Type B pancreatic cell (in vitro differentiated cells): ENCODE measurements around the gene MISP. TPM values are rescaled to one million over a fixed set of nuclear protein-coding genes. Genes with fewer than 3 reads are reported as not detected.

Experiments
- DNase-seq: peaks from one replicate; pipeline ENCODE4 v3.0.0; 2021; ENCODE audit warnings: mixed read lengths; ENCODE audit not compliant: unreplicated experiment; ENCODE audit errors: extremely low spot score
- H3K27ac Mint-ChIP-seq: 2 replicates; pipeline ENCODE4 v1.8.0; 2021; ENCODE audit warnings: mild to moderate bottlenecking, mixed read lengths
- H3K27me3 Mint-ChIP-seq: 2 replicates; pipeline ENCODE4 v1.8.0; 2021; ENCODE audit warnings: mixed read lengths
- H3K36me3 Mint-ChIP-seq: 2 replicates; pipeline ENCODE4 v1.8.0; 2021; ENCODE audit warnings: mixed read lengths
- H3K4me1 Mint-ChIP-seq: one replicate; pipeline ENCODE4 v1.8.0; 2021; ENCODE audit warnings: mixed read lengths; ENCODE audit not compliant: unreplicated experiment
- H3K4me3 Mint-ChIP-seq: 2 replicates; pipeline ENCODE4 v1.8.0; 2021; ENCODE audit warnings: mild to moderate bottlenecking, mixed read lengths
- H3K9me3 Mint-ChIP-seq: 2 replicates; pipeline ENCODE4 v1.8.0; 2021; ENCODE audit warnings: mixed read lengths
- total RNA-seq: library from RNA; stranded (reverse); gene quantifications from 2 replicates; pipeline ENCODE4 v1.2.1, GENCODE V29; 2021; ENCODE audit warnings: low replicate concordance
- TF ChIP-seq, protein P1 (sequence below): fragments of 200-600 bp; sonication (generic); conservative IDR thresholded peaks from 2 replicates; pipeline ENCODE4 v1.5.0; 2021; ENCODE audit warnings: antibody characterized with exemption, mild to moderate bottlenecking

Gene MISP
- total RNA-seq, 1 donor from 2014 or later = 9.4 TPM

DNA sequence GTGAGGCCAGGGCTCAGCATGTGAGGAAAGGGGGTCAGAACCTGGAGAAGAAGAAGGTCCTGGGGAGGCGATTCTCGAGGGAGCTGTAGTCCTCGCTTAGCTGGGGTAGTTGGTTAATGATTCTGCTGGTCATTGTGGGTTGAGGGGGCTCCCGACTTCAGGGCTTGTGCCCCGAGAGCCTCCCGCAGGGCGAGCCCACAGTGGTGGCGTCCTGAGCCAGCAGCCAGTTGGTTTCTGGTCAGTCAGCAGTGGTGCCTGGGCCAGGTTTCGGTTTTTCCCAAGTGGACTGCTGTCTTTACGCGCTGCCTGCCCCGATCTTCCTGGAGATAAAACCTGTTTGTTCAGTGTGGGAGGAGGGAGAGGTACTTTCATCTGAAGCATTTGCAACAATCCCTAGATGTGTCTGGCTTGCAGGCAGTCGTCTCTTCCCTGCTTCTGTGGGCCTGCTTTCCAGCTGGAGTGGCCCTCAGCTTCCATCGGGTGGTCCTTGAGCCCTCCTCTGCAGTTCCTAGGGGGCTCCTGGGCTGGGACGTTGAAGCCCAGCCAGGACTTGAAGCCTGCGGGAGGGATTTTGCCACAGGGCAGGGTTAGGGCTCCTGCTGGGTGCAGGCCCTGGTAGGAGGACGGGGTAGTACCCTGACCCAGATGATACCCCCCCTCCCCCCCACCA is 49.6 kb downstream of the MISP start:
- peak overlapping the region; percentile 95 for H3K4me3 Mint-ChIP-seq
- peaks cover 6% of the 10 kb centered on the region for H3K27me3 Mint-ChIP-seq
- peaks cover 33% of the 10 kb centered on the region for H3K4me1 Mint-ChIP-seq
- H3K27ac Mint-ChIP-seq = peak overlapping the region; percentile 98
- TF ChIP-seq, protein P1, sequence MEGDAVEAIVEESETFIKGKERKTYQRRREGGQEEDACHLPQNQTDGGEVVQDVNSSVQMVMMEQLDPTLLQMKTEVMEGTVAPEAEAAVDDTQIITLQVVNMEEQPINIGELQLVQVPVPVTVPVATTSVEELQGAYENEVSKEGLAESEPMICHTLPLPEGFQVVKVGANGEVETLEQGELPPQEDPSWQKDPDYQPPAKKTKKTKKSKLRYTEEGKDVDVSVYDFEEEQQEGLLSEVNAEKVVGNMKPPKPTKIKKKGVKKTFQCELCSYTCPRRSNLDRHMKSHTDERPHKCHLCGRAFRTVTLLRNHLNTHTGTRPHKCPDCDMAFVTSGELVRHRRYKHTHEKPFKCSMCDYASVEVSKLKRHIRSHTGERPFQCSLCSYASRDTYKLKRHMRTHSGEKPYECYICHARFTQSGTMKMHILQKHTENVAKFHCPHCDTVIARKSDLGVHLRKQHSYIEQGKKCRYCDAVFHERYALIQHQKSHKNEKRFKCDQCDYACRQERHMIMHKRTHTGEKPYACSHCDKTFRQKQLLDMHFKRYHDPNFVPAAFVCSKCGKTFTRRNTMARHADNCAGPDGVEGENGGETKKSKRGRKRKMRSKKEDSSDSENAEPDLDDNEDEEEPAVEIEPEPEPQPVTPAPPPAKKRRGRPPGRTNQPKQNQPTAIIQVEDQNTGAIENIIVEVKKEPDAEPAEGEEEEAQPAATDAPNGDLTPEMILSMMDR = no peak
- peaks cover 19% of the 10 kb centered on the region for H3K36me3 Mint-ChIP-seq
- DNase-seq = no peak
- H3K9me3 Mint-ChIP-seq = no peaks in the 10 kb centered on the region

DNA sequence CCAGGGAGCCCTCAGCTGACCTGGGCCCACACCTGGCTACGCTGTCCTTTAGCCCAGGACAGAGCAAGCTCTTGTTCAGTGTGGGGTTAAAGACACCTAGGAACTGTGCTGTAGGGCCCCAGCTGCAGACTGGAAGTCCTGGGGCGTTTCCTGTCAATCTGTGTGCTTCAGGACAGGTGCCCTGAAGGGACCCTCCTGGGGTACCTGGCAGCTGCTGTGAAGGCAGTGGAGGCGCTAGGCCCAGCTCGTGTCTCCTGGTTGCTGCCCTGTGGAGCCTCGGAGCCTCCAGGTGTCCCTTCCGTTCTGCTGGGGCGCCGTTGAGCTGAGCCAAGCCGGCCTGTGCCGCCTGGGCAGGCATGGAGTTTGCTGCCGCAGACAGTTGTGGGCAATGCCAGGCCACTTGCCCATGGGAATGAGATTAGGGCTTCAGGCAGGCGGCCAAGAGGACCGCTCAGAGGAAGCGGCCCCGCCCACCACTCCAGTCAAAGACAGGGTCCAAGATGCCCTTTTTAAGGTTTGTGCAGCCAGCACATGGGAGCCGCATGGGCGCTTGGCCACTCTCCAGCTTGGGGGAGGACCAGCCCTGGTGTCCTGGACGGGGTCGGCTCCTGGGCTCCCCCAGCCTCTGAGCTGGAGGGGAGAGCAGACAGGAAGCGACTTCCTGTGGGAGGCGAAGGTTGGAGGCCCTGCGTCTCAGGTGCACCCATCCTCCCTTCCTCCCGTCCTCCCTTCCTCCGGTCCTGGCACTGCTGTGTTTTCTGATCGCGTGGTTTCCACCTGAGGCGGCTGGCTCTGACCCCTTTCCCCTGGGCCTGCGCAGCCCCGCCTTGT is 50.3 kb downstream of the MISP start:
- Mint-ChIP-seq H3K27me3 (peaks cover 6% of the 10 kb centered on the region), H3K27ac (peak overlapping the region; percentile 46), H3K4me1 (peaks cover 33% of the 10 kb centered on the region), H3K4me3 (peak overlapping the region; percentile 74), H3K36me3 (peaks cover 19% of the 10 kb centered on the region), H3K9me3 (no peaks in the 10 kb centered on the region)
- no peak for DNase-seq
- TF ChIP-seq, protein P1 = no peak

DNA sequence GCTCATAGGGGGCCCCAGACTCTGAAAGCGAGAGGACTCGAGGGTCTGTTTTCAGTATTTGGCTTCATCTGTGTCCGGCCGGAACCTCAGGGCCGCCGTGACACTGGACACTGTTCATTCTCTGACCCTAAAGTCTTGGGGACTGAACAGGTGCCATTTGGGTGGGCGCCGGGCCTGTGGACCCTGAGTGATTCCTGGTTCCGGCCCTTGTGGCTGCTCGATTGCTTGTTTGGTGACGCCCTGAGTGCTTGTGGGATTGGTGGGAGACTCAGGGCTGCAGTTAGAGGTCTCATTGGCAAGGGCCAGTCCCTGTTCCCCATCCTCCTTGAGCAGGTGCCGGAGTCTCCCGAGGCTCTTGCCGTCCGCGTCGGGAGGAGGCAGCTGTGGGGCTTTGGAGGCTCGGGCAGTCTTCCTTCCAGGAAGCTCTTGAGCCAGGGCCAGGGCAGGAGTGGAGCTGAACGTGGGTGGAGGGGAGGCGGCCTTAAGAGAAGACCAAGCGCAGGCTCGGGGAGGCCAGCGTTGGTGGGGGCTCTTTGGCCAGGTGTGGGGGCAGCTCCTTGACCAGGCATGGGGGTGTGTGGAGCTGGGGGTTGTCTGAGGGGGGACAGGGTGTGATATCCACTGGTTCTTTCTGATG is 51.1 kb downstream of the MISP start:
- no peak for DNase-seq
- Mint-ChIP-seq H3K4me1 (peaks cover 29% of the 10 kb centered on the region), H3K27me3 (peaks cover 6% of the 10 kb centered on the region), H3K4me3 (peak overlapping the region; percentile 79), H3K9me3 (no peaks in the 10 kb centered on the region), H3K27ac (peak overlapping the region; percentile 91), H3K36me3 (peaks cover 19% of the 10 kb centered on the region)
- TF ChIP-seq, protein P1 = no peak

DNA sequence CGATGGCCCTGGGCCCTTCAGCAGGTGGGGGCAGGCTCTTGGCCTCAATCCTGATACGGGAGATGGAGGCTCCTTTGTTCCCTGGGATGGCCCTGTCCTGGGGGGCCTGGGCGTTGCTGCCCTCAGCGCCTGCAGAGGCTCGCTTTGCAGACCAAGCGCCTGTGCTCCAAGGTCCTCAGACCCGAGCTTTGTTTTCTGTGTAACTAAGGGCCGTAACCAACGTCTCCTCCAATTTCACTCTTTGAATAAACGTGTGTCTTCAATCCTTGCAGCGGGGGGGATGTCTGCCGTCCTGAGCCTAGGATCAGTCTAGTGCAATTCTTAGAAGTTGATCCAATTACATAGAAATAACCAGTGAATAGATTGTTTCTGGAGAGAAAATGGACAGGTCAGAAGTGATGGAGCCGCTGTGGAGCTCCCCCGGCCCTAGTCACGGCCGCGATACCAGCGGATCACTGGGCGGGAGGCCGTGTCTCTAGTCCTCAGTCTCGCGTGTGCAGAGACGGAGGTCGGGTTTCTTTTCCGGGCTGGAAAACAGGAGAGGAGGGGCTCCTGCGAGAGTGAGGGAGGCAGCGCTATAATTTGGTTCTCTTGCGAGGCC is 51.7 kb downstream of the MISP start:
- Mint-ChIP-seq H3K9me3 (no peaks in the 10 kb centered on the region), H3K4me3 (peak overlapping the region; percentile 79), H3K36me3 (peaks cover 25% of the 10 kb centered on the region), H3K27ac (peak overlapping the region; percentile 91), H3K27me3 (peaks cover 6% of the 10 kb centered on the region), H3K4me1 (peaks cover 34% of the 10 kb centered on the region)
- no peak for DNase-seq
- TF ChIP-seq, protein P1 = no peak

DNA sequence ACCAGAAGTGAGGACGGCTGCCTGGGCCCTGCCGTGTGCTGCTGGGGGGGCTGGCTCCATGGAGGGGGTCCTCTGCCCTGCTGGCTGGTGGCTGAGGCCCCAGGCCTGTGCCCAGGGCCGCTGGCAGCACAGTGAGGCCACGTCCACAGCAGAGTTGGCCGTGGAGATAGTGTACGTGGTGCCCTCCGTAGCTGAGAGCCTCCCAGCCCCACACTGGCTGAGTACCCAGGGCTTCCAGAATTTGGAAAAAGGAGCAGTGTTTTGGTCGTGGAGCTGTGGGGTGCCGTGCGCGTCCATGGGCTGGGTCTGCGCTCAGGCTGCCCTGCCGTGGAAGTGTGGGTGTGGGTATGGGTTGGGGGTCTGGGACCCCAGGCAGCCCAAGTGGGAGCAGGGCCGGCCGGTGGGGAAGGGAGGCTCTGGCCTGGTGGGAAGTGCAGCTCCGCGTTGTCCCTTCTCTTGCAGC is 52.2 kb downstream of the MISP start:
- peaks cover 29% of the 10 kb centered on the region for H3K36me3 Mint-ChIP-seq
- TF ChIP-seq, protein P1 = no peak
- peak overlapping the region; percentile 91 for H3K27ac Mint-ChIP-seq
- H3K27me3 Mint-ChIP-seq = peaks cover 6% of the 10 kb centered on the region
- DNase-seq = no peak
- no peaks in the 10 kb centered on the region for H3K9me3 Mint-ChIP-seq
- H3K4me3 Mint-ChIP-seq = peak overlapping the region; percentile 79
- peaks cover 35% of the 10 kb centered on the region for H3K4me1 Mint-ChIP-seq
